Measurements from ENCODE around the gene POLR2L. TPM values are rescaled to one million over a fixed set of nuclear protein-coding genes. Genes with fewer than 3 reads are reported as not detected.

Gene POLR2L
- polyA plus RNA-seq, 4 donors, result 75.4 to 128 (median 87.2) TPM

DNA sequence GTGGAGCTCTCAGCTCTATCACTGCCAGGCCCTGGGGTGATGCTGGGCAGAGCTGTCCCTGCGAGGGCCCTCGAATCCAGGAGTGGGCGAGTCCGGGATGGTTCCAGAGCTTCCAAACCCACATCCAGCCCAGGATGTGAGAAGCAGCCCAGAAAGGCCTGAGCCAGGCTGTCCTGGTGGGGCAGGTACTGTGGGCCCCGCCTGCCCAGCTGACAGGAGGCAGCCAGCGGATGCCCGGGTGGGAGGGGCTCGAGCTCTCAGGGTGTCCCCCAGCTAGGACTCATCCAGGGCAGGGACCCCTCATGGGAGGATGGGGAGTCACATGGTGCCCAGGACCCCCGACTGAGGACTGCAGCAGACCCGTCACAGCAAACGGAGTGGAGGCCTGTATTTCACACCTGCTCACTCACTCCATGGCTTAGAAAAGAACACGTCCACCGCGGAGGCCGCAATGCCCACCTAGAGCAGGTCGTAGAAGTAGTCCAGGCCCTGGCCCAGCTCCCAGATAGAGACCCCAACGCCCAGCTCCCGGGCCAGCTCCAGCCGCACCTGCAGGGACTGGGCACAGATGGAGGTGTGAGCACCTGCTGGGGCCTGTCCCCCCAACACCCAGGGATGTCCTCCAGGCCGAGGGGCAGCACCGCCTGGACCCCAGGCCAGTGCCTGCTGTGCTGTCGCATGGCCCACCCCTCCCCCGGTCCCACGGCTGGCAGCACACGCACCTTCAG lies 27.2 kb upstream of the POLR2L start:
- DNase-seq (ENCODE audit: low read depth in 4 of 4, low spot score in 3 of 4), result no peak

DNA sequence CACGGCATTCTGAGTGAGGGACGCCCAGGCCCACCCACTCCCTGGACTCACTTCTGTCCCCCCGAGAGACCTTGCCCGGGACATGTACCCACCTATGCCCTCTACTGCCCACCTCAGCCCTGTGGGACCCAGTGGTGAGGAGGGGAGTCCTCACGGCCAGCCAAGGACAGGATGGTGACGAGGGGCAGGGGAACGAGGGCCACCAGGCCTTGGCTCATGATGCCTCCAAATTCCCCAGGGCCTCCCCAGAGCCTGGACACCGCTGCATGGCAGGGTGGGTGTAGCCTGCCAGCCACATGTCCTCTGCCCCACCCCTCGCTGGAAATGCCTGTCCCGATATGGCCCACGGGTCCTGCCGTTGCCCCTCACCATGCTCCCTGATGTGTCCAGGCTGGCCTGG lies 26.5 kb upstream of the POLR2L start:
- no peak for DNase-seq (ENCODE audit: low read depth in 4 of 4, low spot score in 3 of 4)

DNA sequence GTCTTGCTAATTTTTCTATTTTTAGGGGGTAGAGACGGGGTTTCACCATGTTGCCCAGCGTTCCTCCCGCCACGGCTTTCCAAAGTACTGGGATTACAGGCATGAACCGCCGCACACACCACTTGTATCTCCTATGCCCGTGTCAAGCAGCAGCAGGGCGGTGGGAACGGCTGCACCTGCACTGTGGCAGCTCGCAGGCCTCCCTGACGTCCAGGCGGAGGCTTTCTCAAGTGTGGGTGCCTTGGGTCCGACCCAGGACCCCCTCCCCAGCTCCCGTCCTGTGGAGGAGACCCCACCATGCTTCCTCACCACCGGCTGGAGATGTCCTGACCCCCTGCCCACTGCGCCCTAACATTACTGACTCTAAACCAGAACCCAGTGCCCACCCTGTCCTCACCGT lies 26.1 kb upstream of the POLR2L start:
- DNase-seq (ENCODE audit: low read depth in 4 of 4, low spot score in 3 of 4), result no peak

DNA sequence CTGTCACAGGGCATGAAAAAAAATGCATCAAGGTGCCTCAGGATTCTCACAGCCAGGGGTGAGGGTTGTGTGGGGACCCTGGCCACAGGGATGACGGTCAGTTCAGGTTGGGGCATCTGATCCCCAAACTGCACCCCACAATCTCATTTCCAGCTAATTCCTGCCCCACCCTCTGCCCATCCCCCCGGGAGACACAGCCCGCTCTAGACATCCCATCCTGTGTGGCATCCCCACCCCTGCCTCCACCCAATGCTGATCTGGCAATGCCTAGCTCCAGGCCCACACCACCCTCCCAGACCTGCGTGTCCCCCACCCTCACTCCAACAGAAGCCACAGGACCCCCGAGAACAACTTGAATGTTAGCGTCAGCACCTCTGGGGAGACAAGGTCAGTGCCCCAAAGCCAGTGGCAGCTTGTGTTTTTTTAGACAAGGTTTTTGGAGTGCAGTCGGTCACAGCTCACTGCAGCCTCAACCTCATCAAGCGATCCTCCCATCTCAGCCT lies 25.6 kb upstream of the POLR2L start:
- no peak for DNase-seq (ENCODE audit: low read depth in 4 of 4, low spot score in 3 of 4)

DNA sequence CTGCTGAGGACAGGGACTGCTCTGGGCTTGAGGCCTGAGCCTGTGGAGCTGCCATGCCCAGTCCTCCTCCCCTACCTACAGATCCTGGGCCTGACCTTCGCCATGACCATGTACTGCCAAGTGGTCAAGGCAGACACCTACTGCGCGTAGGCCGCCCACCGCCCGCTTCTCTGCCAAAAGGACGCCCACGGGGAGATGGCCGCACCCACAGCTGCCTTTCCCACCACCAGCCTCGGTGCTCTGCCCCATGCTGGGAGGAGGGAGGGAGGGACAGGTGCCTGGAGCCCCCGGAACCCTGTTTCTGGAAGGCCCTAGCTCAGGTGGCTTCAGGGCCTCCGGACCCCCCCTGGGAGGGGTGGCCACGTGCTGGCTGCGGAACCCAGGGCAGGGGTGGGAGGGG lies 24.2 kb upstream of the POLR2L start:
- DNase-seq (ENCODE audit: low read depth in 4 of 4, low spot score in 3 of 4), result no peak

DNA sequence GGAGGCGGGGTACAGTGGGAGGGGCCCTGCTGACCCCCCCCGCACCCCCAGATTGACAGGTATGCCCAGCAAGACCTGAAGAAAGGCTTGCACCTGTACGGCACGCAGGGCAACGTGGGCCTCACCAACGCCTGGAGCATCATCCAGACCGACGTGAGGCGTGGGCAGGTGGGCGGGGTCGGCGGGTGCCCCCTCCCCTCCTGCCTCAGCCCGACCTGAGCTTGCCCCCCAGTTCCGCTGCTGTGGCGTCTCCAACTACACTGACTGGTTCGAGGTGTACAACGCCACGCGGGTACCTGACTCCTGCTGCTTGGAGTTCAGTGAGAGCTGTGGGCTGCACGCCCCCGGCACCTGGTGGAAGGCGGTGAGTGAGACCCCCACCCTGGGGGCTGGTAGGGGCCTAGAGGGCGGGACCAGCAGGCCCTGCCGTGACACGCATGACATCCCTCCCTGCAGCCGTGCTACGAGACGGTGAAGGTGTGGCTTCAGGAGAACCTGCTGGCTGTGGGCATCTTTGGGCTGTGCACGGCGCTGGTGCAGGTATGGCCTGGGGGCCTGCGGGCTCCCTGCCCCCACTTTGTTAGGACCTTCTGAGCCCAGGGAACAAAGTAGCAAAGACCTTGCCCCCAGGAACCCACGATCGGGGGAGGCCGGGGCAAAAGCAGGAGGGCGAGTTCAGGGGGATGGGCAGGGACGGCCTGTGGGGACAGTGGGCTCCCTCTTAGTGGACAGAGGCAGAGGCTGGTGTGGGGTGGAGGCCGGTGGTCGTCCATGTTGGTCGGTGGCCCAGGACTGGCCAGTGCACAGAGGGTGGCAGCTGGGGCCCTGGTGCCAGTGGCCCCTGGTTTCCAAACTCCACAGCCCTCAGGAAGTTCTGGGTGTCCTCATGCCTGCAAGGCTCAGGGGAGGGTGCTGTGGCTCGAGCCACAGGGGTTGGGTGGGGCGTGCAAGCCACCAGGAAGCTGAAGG lies 23.4 kb upstream of the POLR2L start:
- DNase-seq (ENCODE audit: low read depth in 4 of 4, low spot score in 3 of 4), result no peak

DNA sequence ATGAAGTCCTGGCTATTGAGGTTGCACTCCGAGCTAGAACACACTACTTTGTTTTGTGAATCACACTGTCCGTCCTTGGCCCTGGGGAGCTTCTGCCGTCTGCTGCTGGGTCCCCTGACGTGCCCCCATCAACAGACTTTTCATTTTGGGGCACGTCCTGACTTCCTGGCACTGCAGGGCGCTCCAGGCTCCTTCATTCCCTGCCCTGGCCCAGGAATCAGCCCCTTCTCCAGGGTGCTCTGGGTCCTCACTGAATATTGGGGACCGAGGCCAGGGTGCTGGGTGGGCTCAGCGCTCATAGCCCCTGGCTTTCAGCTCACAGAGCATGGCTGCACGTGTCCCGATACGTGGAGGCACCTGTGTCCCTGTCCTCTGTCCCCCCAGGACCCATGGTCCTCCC lies 22.6 kb upstream of the POLR2L start:
- no peak for DNase-seq (ENCODE audit: low read depth in 4 of 4, low spot score in 3 of 4)

DNA sequence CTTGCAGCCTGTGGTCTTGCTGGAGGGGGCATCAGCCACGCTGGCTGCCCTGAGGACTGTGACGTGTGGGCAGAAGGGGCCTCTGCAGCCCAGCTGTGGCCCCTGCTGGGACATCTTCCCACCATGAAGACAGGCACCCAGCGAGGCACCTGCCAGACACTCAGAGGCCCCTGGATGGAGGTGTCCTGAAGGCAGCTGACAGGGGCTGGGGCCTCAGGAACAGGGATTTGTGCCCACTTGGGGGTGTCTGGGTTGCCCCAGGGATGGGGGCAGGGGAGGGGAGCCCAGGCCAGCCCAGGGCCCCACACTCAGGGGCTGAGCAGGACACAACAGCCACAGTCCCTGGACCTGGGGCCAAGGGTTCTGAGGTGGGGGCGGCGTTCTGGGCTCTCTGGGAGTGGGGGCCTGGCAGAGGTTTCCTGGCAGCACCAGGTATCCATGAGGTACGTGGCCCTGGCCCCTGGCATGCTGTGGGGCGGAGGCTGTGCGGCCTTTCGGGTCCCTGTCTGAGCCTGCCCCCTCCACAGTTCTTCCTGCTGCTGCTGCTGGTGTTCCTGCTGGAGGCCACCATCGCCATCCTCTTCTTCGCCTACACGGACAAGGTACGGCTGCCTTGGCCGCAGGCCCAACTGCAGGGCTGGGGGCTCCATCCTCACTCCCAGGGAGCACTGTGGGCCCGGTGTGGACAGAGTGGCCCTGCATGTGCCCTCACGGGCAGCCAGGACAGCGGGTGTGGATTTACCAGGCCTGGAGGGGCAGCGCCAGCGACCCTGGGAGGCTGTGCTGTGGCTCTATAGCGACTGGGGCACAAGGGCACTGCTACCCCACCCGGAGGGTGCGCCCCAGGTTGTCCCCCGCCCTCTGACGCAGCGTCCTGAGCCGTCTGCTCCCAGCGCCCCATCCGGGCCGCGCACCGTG lies 21.8 kb upstream of the POLR2L start:
- no peak for DNase-seq (ENCODE audit: low read depth in 4 of 4, low spot score in 3 of 4)

DNA sequence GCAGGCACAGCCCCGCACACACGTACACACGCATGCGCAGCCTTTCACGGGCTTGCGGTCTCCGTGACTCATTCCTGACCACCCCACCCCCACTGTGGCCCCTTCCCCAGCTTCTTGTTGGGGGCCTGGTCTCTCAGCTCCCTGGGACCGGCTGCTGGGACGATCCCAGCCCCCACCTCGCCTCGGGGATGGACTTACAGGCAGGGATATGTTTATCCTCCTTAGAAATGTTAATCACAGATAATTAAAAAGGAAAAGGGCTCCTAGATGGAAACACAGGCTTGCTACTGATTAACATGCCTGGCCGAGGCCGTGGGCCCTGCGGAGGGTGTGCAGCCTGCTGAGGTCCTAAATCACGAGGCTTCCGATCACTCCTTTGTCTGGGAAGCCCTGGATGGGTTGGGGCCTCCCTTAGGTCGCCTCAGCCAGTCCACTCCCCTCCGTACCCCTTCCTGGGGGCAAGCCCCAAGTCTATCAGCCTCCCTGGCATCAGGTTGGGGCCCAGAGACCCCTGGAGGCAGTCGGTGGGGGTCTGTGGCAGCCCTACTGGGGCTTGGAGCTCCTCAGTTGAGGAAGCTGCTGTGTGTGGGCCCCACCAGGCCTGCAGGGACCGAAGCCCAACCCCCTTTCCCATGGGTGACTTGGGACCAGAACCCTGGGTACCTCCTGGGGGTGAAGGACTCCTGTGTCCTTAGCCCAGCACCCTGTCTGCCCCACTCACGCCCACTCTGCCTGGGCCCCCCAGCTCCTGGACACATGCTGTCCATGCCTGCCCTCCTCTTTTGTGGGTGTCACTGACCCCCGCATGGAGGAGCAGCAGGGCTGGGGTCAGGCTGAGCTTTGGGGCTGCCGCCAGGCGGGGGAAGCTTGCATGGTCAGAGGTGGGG lies 20.9 kb upstream of the POLR2L start:
- DNase-seq (ENCODE audit: low read depth in 4 of 4, low spot score in 3 of 4), result no peak

DNA sequence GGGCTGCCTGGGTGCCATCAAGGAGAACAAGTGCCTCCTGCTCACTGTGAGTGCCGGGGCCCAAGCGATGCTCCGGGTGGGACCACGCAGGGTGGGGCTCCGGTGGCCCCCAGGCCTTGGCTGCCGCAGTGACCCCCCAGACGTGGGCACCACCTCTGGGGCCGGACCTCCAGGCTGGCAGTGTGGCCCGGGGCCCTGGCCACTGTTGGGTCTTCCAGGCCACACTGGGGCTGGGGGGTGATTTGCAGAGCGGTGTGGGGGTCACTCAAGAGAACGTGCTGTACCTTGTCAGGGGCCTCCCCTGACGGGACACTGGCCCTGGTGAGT lies 20.3 kb upstream of the POLR2L start:
- no peak for DNase-seq (ENCODE audit: low read depth in 4 of 4, low spot score in 3 of 4)

DNA sequence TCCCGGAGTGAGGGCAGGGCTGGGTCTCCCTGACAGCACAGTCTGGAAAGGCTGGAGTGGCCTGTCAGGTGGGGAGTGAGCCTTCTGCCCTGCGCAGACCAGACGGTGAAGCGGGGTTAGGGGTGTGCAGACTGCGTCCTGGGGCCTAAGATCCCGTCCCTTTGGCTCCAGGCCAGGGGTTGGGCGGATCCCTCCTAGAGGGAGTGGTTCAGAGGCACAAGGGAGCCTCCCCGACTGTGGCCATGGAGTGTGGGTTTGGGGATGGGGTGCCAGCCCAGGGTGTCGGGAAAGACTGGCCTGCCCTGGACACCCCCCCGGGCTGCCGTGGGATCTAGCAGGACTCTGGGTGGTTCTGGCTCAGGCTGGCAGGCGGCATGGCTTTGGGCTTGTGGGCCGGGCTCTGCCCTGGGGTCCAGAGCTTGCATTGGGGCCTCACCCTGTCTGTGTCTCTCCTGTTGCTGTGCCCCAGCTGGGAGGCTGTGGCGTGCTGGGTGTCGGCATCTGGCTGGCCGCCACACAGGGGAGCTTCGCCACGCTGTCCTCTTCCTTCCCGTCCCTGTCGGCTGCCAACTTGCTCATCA lies 19.8 kb upstream of the POLR2L start:
- DNase-seq (ENCODE audit: low read depth in 4 of 4, low spot score in 3 of 4), result no peak

DNA sequence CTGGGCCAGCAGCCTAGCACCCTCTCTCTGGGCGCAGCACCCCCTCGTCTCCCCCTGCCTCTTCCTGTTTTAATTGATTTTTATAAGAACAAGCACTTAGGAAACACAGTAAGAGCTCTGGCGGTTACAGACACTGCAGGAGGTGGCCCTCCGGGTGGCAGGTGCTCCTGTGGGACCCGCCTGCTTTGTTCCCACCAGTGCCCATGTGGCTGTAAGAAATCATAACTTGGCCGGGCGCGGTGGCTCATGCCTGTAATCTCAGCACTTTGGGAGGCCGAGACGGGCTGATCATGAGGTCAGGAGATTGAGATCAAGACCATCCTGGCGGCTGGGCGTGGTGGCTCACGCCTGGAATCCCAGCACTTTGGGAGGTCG lies 18.8 kb upstream of the POLR2L start:
- DNase-seq (ENCODE audit: low read depth in 4 of 4, low spot score in 3 of 4), result no peak

DNA sequence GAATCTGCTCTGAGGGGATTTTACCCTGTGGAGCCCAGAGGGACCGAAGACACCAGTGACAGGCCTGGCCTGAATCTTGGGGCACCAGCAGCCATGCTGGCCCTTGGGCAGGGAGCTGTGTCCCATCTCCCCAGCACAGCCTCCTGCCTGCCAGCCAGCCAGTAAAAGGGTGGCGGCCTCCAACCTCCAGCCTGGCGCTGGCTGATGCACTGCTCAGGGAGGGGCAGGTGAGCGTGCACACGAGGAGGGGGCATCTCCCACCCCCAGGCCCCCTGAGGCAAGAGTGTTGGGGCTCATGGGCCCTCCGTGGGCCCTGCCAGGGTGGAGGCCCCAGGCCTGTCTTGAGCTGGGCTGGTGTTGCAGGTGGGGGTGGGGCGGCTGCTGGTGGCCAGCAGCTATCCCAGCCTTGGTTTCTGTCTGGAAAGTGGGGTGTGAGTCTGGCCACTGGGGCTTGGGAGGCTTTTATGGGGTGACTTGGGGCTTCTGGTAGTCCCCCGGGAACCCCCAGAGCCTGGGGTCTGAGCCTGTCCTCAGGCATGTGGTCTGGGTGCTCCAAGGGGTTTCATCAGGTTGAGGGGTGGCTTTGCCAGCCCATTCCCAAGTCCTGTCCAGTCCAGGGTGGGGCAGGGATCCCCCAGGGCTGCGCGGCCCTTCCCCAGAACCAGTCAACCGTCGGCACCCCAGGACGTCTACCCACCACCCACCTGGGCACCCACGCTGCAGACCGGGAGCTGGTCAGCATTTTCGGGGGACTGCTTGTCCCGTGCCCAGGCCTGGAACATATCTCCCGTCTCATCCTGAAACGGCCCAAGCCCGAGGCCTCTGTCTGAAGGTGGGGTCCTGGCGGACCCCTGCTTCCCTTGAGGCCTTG lies 18.1 kb upstream of the POLR2L start:
- no peak for DNase-seq (ENCODE audit: low read depth in 4 of 4, low spot score in 3 of 4)

DNA sequence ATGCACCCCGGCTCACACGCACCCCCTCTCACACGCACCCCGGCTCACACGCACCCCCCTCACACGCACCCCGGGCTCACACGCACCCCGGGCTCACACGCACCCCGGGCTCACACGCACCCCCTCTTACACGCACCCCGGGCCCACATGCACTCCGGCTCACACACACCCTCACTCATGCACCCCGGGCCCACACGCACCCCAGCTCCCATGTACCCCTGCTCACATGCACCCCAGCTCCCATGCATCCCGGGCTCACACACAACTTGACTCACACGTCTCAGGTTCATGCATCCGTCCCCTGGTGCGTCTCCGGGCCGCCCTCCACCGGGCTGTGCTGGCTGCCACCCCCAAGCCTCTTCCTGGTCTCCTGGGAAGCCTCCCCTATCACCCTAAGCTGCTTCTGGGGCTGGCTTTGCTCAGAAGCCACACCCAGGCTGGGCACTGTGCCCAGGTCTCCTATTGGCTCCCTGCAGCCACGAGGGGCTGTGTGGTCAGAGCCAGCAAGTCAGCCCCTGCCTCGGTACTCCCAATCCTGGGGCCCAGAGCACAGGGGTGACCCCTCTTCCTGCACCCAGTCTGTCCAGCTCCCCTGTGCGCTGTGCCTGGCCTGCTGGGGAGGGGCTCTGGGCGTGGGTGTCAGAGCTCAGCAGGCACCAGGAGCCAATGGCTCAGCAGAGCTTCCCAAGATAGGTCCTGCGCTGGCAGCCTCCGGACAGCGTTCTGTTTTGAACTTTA lies 17.2 kb upstream of the POLR2L start:
- no peak for DNase-seq (ENCODE audit: low read depth in 4 of 4, low spot score in 3 of 4)

DNA sequence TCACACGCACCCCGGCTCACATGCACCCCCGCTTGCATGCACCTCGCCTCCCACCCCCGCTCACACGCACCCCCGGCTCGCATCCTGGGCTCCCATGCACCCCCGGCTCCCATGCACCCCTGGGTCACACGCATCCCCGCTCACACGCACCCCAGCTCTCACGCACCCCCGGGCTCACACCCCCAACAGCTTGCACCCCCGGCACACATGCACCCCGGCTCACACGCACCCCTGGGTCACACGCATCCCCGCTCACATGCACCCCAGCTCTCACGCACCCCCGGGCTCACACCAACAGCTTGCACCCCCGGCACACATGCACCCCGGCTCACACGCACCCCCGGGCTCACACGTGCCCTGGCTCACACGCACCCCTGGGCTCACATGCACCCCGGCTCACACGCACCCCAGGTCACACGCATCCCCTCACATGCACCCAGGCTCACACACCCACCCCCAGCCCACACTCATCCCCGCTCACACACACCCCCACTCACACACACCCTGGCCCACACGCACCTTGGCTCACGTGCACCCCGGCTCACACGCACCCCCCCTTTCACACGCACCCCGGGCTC lies 16.5 kb upstream of the POLR2L start:
- DNase-seq (ENCODE audit: low read depth in 4 of 4, low spot score in 3 of 4), result no peak

DNA sequence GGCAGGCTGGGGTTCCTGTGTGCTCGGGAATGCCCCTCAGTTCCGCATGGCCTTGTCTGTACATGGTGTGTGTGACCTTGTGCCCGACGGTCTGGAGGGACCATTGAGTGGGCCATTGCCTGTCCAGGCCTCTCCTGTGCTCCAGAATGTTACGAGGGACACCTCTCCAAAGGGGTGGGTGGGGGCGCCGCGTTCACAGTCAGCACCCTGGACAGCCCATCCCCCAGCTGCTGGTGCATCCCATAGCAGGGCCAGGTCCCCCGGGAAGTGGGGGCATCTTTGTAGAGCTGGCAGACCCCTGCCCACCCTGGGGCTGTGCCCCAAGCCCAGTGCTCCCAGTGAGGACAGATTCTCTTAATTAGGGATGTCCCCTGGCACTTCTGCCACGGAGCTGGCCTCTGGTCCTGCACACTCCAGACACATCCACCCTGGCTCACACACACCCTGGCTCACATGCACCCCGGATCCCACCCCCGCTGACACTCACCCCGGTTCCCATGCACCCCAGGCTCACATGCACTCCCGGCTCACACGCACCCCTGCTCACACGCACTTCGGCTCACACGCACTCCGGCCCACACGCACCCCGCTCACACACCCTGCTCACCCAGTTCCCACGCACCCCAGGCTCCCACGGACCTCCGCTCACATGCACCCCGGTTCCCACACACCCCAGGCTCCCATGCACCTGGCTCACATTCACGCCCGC lies 15.9 kb upstream of the POLR2L start:
- DNase-seq (ENCODE audit: low read depth in 4 of 4, low spot score in 3 of 4), result no peak

DNA sequence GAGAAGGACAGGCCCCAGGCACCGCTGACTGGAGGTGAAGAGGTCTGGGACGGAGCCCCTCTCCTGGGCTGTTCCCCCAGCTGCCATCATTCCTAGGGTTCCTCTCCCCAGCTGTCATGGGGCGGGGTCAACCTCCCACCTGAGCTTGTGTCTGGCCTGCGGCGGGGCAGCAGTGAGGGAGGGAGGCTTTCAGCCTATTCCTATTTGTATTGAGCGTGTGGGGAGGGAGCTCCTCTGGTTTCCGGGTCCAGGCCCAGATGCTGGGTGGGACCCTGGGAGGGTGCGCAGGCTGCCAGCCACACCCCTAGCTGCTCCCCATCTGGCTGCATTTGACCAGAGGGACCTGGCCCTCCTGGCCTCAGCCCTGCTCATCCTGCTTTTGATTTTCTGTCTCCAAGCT lies 14.1 kb upstream of the POLR2L start:
- no peak for DNase-seq (ENCODE audit: low read depth in 4 of 4, low spot score in 3 of 4)

All from left renal pelvis (tissue), 4 donors.